K562 (cell line): ENCODE results near the gene ABCF2. TPM values are rescaled to one million over a fixed set of nuclear protein-coding genes. Genes with fewer than 3 reads are reported as not detected.

Experiments
- ATAC-seq: fragments of 200-7000 bp; cut with Tn5 transposase; 3 replicates; pipeline ENCODE4 v1.9.1; 2020; ENCODE audit warnings: moderate library complexity
- BruUV-seq: library from RNA; stranded (reverse); fragments of 400-500 nt; replicated peaks from 2 replicates; lab custom pipeline; 2021; lab: Mats Ljungman, UMichigan
- CTCF ChIA-PET: fragments of 300-600 bp; formaldehyde crosslinking; extraction: SDS; loops from one replicate; lab custom pipeline; 2021; ENCODE audit warnings: low intra/inter-chr PET ratio; lab: Yijun Ruan, JAX
- POLR2A ChIA-PET: fragments of 300-600, 350-650 bp; sonication (Branson Sonifier 250); formaldehyde crosslinking; extraction: SDS; loops from one replicate; lab custom pipeline; 2021; ENCODE audit warnings: antibody characterized with exemption, inconsistent platforms; lab: Yijun Ruan, JAX
- DNase-seq, 4 experiments: peaks; one replicate each; pipeline versions ENCODE4 v3.0.0 to v3.0.0-alpha.2; 2011 to 2018; ENCODE audit warnings: low spot score in 3 of 4, mixed read lengths in 3 of 4; ENCODE audit errors: extremely low read depth in 1 of 4
- FAIRE-seq: peaks from 2 replicates; lab custom pipeline; 2011; peaks lifted over from hg19 to GRCh38; lab: Jason Lieb, UNC
- H2AFZ ChIP-seq: 2 replicates; pipeline ENCODE4 v1.6.0; 2011; ENCODE audit warnings: low read depth, low read length, control low read depth, inconsistent platforms
- H3K27ac ChIP-seq: fragments of 200-600 bp; 3 replicates; pipeline ENCODE4 v1.8.0; 2011; ENCODE audit warnings: low read depth, mild to moderate bottlenecking, control low read depth, inconsistent platforms, low read length, moderate library complexity, mixed read lengths; ENCODE audit errors: extremely low read depth
- H3K27me3 ChIP-seq, 2 experiments: fragments of 300-600 bp in 1 of 2; 2 replicates in 1 of 2; 3 replicates in 1 of 2; pipeline versions ENCODE4 v1.6.0 to v1.8.0; 2011; ENCODE audit warnings: inconsistent platforms in 2 of 2, low read length in 2 of 2, mild to moderate bottlenecking in 1 of 2, mixed read lengths in 1 of 2, moderate library complexity in 1 of 2; ENCODE audit not compliant: control insufficient read depth in 2 of 2, insufficient read depth in 2 of 2
- H3K36me3 ChIP-seq: fragments of 300-600 bp; 3 replicates; pipeline ENCODE4 v1.8.0; 2011; ENCODE audit warnings: mild to moderate bottlenecking, low read length, inconsistent platforms; ENCODE audit not compliant: control insufficient read depth, insufficient read depth
- H3K4me1 ChIP-seq, 2 experiments: fragments of 200-600 bp in 1 of 2; replicated peaks in 1 of 2; 2 replicates in 1 of 2; 3 replicates in 1 of 2; pipeline versions ENCODE4 v1.5.1 to v1.8.0; 2011; ENCODE audit warnings: inconsistent platforms in 2 of 2, low read length in 2 of 2, mild to moderate bottlenecking in 1 of 2, mixed read lengths in 1 of 2, moderate library complexity in 1 of 2; ENCODE audit not compliant: control insufficient read depth in 2 of 2, insufficient read depth in 2 of 2
- H3K4me2 ChIP-seq: 2 replicates; pipeline ENCODE4 v1.6.1; 2011; ENCODE audit warnings: low read length, control low read depth, inconsistent platforms, mixed read lengths; ENCODE audit not compliant: insufficient read depth
- H3K4me3 ChIP-seq: fragments of 200-600 bp; sonication (generic), shearing (Covaris generic); 2 replicates; pipeline ENCODE4 v1.5.1; 2016; ENCODE audit warnings: control low read depth, inconsistent platforms
- H3K79me2 ChIP-seq: fragments of 200-600 bp; 3 replicates; pipeline ENCODE4 v1.8.0; 2011; ENCODE audit warnings: low read length, inconsistent platforms; ENCODE audit not compliant: control insufficient read depth, insufficient read depth
- H3K9ac ChIP-seq, 2 experiments: 2 replicates each; pipeline versions ENCODE4 v1.6.0 to v1.6.1; 2011; ENCODE audit warnings: low read depth in 2 of 2, low read length in 2 of 2, control low read depth in 1 of 2, inconsistent platforms in 1 of 2, mild to moderate bottlenecking in 1 of 2, mixed read lengths in 1 of 2; ENCODE audit not compliant: insufficient read depth in 1 of 2
- H3K9me1 ChIP-seq: one replicate; pipeline ENCODE4 v1.6.0; 2011; ENCODE audit warnings: inconsistent platforms, mild to moderate bottlenecking, low read length, moderate library complexity; ENCODE audit not compliant: control insufficient read depth, insufficient read depth
- H3K9me3 ChIP-seq: replicated peaks from 2 replicates; pipeline ENCODE4 v1.5.1; 2011; ENCODE audit warnings: low read depth, low read length, inconsistent platforms; ENCODE audit not compliant: control insufficient read depth, insufficient read depth
- H4K20me1 ChIP-seq: replicated peaks from 2 replicates; pipeline ENCODE4 v1.6.1; 2011; ENCODE audit warnings: low read length, inconsistent platforms, mixed read lengths; ENCODE audit not compliant: control insufficient read depth, insufficient read depth
- ATF7 ChIP-seq: fragments of 450-650 bp; IDR thresholded peaks from 2 replicates; pipeline ENCODE4 v1.7.1; 2014; ENCODE audit warnings: mild to moderate bottlenecking, moderate library complexity
- MTA1 ChIP-seq: fragments of 450-650 bp; IDR thresholded peaks from 2 replicates; pipeline ENCODE4 v1.6.1; 2017; ENCODE audit warnings: borderline replicate concordance
- NCOA4 ChIP-seq: fragments of 450-650 bp; IDR thresholded peaks from 2 replicates; pipeline ENCODE4 v1.6.1; 2018; ENCODE audit warnings: mild to moderate bottlenecking; ENCODE audit not compliant: partially characterized antibody
- NR2C1 ChIP-seq, 2 experiments: fragments of 450-650 bp; IDR thresholded peaks; 2 replicates each; pipeline ENCODE4 v1.6.1; 2017; ENCODE audit warnings: mild to moderate bottlenecking in 2 of 2, antibody characterized with exemption in 1 of 2, inconsistent platforms in 1 of 2, missing compliant biosample characterization in 1 of 2, missing genetic modification characterization in 1 of 2
- ZNF224 ChIP-seq: sonication (generic); formaldehyde crosslinking; IDR thresholded peaks from 2 replicates; pipeline ENCODE4 v1.8.0; 2022; ENCODE audit warnings: mild to moderate bottlenecking, missing genetic modification reagents
- ZNF408 ChIP-seq: fragments of 250-450 bp; sonication (Bioruptor Pico); IDR thresholded peaks from 2 replicates; pipeline ENCODE4 v1.4.0; 2020; ENCODE audit warnings: low read depth, mild to moderate bottlenecking, moderate library complexity
- WGBS: fragments of 100-300 bp; shearing (Covaris generic); methylation state at CpG from one replicate; pipeline ENCODE4 v1.1.6; 2016; ENCODE audit warnings: low coverage, mixed read lengths; ENCODE audit not compliant: insufficient coverage; ENCODE audit errors: missing lambda C conversion rate; 5-methylcytosine and 5-hydroxymethylcytosine counted together
- in situ Hi-C: fragments of 300-500 bp; cut with MboI; formaldehyde crosslinking; loops from 4 replicates; pipeline ENCODE4 v1.15.0; 2018; ENCODE audit warnings: inconsistent platforms, mixed read lengths
- intact Hi-C: fragments of 100-400 bp; cut with micrococcal nuclease; formaldehyde crosslinking; loops from 2 replicates; pipeline ENCODE4 v1.14.2; 2022
- polyA plus RNA-seq, 8 experiments: library from polyadenylated mRNA; depleted of rRNA in 4 of 8; stranded (reverse) in 5 of 8; unstranded in 3 of 8; fragments of >200 nt; fragmentation: Nextera tagmentation in 2 of 8; fragmentation: Illumina TruSeq in 1 of 8; extraction: Ambion mirVana in 2 of 8; extraction: Trizol in 1 of 8; gene quantifications; 2 replicates each; pipeline versions ENCODE4 v1.2.1 to v1.2.3, GENCODE V29; 2011 to 2014; ENCODE audit warnings: inconsistent platforms in 1 of 8, missing spikeins in 1 of 8
- total RNA-seq, 7 experiments: library from RNA; depleted of rRNA in 6 of 7; stranded (reverse); fragments of >200 nt in 6 of 7; fragmentation: Illumina TruSeq in 2 of 7; extraction: Trizol in 2 of 7; gene quantifications; 2 replicates each; pipeline versions ENCODE4 v1.2.1 to v1.2.3, GENCODE V29; 2011 to 2021; ENCODE audit warnings: low replicate concordance in 1 of 7
- TF ChIP-seq, protein P1 (sequence below): fragments of 450-650 bp; IDR thresholded peaks from 2 replicates; pipeline ENCODE4 v1.6.1; 2016
- TF ChIP-seq, protein P2 (sequence below): IDR thresholded peaks from 2 replicates; pipeline ENCODE4 v1.6.1; 2016; ENCODE audit warnings: missing genetic modification characterization, missing compliant biosample characterization
- TF ChIP-seq, protein P3 (sequence below): fragments of 250-450 bp; sonication (Bioruptor Pico); IDR thresholded peaks from 2 replicates; pipeline ENCODE4 v1.8.0; 2022; ENCODE audit warnings: moderate library complexity, mild to moderate bottlenecking, inconsistent platforms

The ABCF2 gene
- total and polyA plus RNA-seq, 9 of the 15 experiments (the other 6 are each of a cell fraction or from before 2014, with no cell fraction given), result 62.1 to 224 (median 113) TPM

DNA sequence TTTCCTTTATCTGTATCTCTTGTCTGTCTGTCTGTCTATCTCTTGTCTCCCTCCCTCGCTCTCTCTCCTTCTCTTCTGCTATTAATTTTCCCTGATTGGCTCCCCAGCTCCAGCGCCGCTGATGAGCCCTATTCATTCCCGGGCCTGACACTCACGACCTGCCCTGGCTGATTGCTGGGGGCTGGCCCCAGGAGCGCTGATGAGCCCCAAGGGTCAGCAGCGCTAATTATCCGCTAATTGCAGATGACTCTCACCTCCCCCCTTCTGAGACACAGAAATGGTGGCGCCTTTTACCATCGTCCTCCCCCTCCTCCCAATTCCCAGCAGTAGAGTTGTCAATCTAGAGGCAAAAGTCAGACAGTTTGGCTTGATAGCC lies 58.2 kb downstream of the ABCF2 start:
- Histone ChIP-seq H2AFZ (no peak overlapping the region), H3K4me1 (peaks cover 0 to 25% of the 10 kb centered on the region in 2 experiments; a peak in 4 of 5 replicates), H3K27ac (no peak overlapping the region), H3K4me3 (no peak overlapping the region), H3K9ac (no peak overlapping the region), H3K79me2 (no peaks in the 10 kb centered on the region), H3K9me3 (no peaks in the 10 kb centered on the region; the same call in 1 of the 2 replicates), H3K27me3 (peaks cover 40 to 50% of the 10 kb centered on the region in 2 experiments)
- 6% methylated on average over 10 of the region's 10 CpGs for WGBS
- ChIA-PET POLR2A (interaction anchor here (0.6 to 1.9 kb wide), 4 partner anchors 10 to 92 kb away, joined by 3 to 7 read pairs (median 5); no protein-coding TSS in a partner anchor), CTCF (interaction anchor here (0.6 to 3.9 kb wide), 4 partner anchors 45 to 764 kb away, joined by 3 to 23 read pairs (median 8); no protein-coding TSS in a partner anchor)
- no TSS peak for BruUV-seq
- intact Hi-C loops, result loop anchor here (5.0 to 10.0 kb wide), 2 partner anchors 181 to 284 kb away; no protein-coding TSS in a partner anchor
- no peak for TF ChIP-seq NCOA4
- TF ChIP-seq, protein P1, sequence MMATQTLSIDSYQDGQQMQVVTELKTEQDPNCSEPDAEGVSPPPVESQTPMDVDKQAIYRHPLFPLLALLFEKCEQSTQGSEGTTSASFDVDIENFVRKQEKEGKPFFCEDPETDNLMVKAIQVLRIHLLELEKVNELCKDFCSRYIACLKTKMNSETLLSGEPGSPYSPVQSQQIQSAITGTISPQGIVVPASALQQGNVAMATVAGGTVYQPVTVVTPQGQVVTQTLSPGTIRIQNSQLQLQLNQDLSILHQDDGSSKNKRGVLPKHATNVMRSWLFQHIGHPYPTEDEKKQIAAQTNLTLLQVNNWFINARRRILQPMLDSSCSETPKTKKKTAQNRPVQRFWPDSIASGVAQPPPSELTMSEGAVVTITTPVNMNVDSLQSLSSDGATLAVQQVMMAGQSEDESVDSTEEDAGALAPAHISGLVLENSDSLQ, result peak; percentile 20; the same call in 1 of the 2 replicates
- 0 out of 2 replicates have a peak, but pooled peaks have one; percentile 1 for TF ChIP-seq MTA1
- 0 out of 2 replicates have a peak, but pooled peaks have one; percentile 27 for TF ChIP-seq NR2C1 (IDR thresholded peaks at IDR 0.05)
- TF ChIP-seq NR2C1 (tag; IDR thresholded peaks at IDR 0.05), result no peak
- TF ChIP-seq, protein P2, sequence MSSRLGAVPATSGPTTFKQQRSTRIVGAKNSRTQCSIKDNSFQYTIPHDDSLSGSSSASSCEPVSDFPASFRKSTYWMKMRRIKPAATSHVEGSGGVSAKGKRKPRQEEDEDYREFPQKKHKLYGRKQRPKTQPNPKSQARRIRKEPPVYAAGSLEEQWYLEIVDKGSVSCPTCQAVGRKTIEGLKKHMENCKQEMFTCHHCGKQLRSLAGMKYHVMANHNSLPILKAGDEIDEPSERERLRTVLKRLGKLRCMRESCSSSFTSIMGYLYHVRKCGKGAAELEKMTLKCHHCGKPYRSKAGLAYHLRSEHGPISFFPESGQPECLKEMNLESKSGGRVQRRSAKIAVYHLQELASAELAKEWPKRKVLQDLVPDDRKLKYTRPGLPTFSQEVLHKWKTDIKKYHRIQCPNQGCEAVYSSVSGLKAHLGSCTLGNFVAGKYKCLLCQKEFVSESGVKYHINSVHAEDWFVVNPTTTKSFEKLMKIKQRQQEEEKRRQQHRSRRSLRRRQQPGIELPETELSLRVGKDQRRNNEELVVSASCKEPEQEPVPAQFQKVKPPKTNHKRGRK, result peak; percentile 69; the same call in 1 of the 2 replicates
- no peak for TF ChIP-seq ZNF224
- no peak for TF ChIP-seq ATF7
- TF ChIP-seq, protein P3, sequence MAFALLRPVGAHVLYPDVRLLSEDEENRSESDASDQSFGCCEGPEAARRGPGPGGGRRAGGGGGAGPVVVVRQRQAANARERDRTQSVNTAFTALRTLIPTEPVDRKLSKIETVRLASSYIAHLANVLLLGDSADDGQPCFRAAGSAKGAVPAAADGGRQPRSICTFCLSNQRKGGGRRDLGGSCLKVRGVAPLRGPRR, result 0 out of 2 replicates have a peak, but pooled peaks have one; percentile 39
- peak; percentile 14; the same call in 1 of the 2 replicates for TF ChIP-seq ZNF408 (CRISPR knock-in tag)
- TF ChIP-seq, all 486 proteins: peak for 6
- no peak for DNase-seq
- FAIRE-seq, result no peak
- no peak for ATAC-seq
- H3K4me2 ChIP-seq, result no peak overlapping the region
- H3K9me1 ChIP-seq, result no peaks in the 10 kb centered on the region
- in situ Hi-C loops, result no loop called here
- H4K20me1 ChIP-seq, result no peaks in the 10 kb centered on the region
- no peaks in the 10 kb centered on the region for H3K36me3 ChIP-seq
